Astrocyte (in vitro differentiated cells and primary cell): ENCODE data around the gene EIF3J.

Source experiments
- EZH2 ChIP-seq: IDR thresholded peaks from 2 replicates; pipeline ENCODE4 v1.6.1; 2012; ENCODE audit warnings: mild to moderate bottlenecking, low read length, inconsistent platforms; ENCODE audit not compliant: insufficient read depth
- TF ChIP-seq, protein P1 (sequence below): IDR thresholded peaks from 2 replicates; pipeline ENCODE4 v1.5.1; 2011; ENCODE audit warnings: low read depth, mild to moderate bottlenecking, inconsistent platforms, low read length, moderate library complexity; ENCODE audit not compliant: insufficient read depth

DNA sequence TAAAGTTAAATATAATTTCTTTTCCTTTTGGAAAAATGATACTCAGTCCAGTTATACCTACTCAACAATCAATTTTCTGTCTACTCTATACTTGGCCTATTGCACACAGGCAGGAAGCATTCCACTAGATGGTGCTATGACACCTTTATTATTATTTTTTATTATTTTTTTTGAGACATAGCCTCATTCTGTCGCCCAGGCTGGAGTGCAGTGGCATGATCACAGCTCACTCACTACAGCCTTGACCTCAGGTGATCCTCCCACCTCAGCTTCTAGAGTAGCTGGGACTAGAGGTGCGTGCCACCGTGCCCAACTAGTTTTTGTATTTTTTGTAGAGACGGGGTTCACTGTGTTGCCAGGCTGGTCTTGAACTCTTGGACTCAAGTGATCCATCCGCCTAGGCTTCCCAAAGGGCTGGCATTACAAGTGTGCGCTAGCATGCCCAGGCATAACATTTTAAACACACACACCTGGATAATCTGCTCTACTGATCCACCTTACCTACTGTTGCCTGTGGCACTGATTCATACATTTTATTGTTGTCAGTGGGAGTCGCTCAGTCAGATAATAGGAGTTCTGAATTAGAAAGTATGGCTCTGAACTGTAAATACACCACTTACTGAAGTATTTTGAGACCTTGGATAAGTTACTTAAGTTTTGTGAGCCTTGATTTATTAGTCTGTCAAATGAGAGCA, 56.2 kb downstream of the EIF3J start:
- TF ChIP-seq EZH2, result no peak
- TF ChIP-seq, protein P1, sequence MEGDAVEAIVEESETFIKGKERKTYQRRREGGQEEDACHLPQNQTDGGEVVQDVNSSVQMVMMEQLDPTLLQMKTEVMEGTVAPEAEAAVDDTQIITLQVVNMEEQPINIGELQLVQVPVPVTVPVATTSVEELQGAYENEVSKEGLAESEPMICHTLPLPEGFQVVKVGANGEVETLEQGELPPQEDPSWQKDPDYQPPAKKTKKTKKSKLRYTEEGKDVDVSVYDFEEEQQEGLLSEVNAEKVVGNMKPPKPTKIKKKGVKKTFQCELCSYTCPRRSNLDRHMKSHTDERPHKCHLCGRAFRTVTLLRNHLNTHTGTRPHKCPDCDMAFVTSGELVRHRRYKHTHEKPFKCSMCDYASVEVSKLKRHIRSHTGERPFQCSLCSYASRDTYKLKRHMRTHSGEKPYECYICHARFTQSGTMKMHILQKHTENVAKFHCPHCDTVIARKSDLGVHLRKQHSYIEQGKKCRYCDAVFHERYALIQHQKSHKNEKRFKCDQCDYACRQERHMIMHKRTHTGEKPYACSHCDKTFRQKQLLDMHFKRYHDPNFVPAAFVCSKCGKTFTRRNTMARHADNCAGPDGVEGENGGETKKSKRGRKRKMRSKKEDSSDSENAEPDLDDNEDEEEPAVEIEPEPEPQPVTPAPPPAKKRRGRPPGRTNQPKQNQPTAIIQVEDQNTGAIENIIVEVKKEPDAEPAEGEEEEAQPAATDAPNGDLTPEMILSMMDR, result peak; percentile 62
